Tibial nerve (tissue), 4 donors: Measurements from ENCODE around the gene GNB3. TPM values are rescaled to one million over a fixed set of nuclear protein-coding genes. Genes with fewer than 3 reads are reported as not detected.

ENCODE experiments used
- DNase-seq, 2 donors: peaks; one replicate each; pipeline ENCODE4 v3.0.0-alpha.2; 2019; ENCODE audit warnings: low spot score in 2 of 2
- H3K27ac ChIP-seq, 4 donors: fragments of 200-600 bp; sonication (generic) in 3 of 4; one replicate each; pipeline ENCODE4 v1.5.1; 2017 to 2019; ENCODE audit warnings: mild to moderate bottlenecking in 1 of 4
- H3K27me3 ChIP-seq, 2 donors: fragments of 200-600 bp; sonication (generic) in 1 of 2; one replicate each; pipeline versions ENCODE4 v1.5.1 to v1.6.0; 2017 to 2019
- H3K36me3 ChIP-seq, 3 donors: fragments of 200-600 bp; sonication (generic); one replicate each; pipeline ENCODE4 v1.5.1; 2018 to 2019
- H3K4me1 ChIP-seq, 4 donors: fragments of 200-600 bp; sonication (generic) in 3 of 4; one replicate each; pipeline ENCODE4 v1.5.1; 2017 to 2019
- H3K4me3 ChIP-seq, 4 donors: fragments of 200-600 bp; sonication (generic) in 3 of 4; one replicate each; pipeline ENCODE4 v1.5.1; 2017 to 2019; ENCODE audit warnings: mild to moderate bottlenecking in 1 of 4, moderate library complexity in 1 of 4
- H3K9me3 ChIP-seq, 4 donors: fragments of 200-600 bp; sonication (generic) in 3 of 4; one replicate each; pipeline ENCODE4 v1.5.1; 2017 to 2019
- CTCF ChIP-seq, 5 experiments: fragments of 200-600 bp in 3 of 5; fragments of 450-650 bp in 2 of 5; sonication (generic) in 3 of 5; IDR thresholded peaks; one replicate each; pipeline ENCODE4 v1.5.1; 2016 to 2019; ENCODE audit warnings: antibody characterized with exemption in 5 of 5, mild to moderate bottlenecking in 3 of 5, moderate library complexity in 2 of 5
- EP300 ChIP-seq, 2 donors: sonication (generic); formaldehyde crosslinking; IDR thresholded peaks; one replicate each; pipeline ENCODE4 v1.6.1; 2017; ENCODE audit warnings: antibody characterized with exemption in 2 of 2, mild to moderate bottlenecking in 1 of 2
- POLR2A ChIP-seq, 2 donors: fragments of 450-650 bp; IDR thresholded peaks; one replicate each; pipeline ENCODE4 v1.6.1; 2017; ENCODE audit warnings: antibody characterized with exemption in 2 of 2, mild to moderate bottlenecking in 2 of 2, moderate library complexity in 2 of 2
- WGBS, 2 donors: methylation state at CpG; one replicate each; pipeline ENCODE4 v1.1.5; 2018; 5-methylcytosine and 5-hydroxymethylcytosine counted together
- total RNA-seq, 4 donors: library from RNA; depleted of rRNA; stranded (reverse); fragments of >200 nt; gene quantifications; one replicate each; pipeline ENCODE4 v1.1.0, GENCODE V29; 2016

Gene GNB3
- total RNA-seq, 4 donors from 2014 or later, result 0.84 to 9.9 (median 5.6) TPM

DNA sequence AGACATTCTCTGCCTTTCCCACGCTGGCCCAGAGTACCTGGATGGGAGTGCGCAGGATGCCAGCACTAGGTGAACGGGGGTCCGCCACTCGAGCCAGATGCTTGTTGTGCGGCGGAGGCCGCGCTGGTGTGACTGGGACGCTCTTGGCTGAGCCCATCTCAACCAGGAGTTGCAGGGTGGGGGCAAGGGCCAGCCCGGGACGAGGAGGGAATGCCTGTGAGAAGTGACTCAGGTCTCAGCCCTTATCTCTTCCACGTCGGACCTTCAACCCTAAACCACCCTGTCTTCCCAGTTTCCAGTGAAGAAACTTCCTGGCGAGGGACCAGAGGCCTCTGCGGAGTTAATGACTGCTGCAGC lies 10.0 kb downstream of the GNB3 start:
- WGBS, 2 donors, result 29 to 36% methylated on average over 16 of the region's 16 CpGs
- Histone ChIP-seq H3K9me3 (no peaks in the 10 kb centered on the region), H3K36me3 (peaks cover 0 to 45% (median 0%) of the 10 kb centered on the region in 3 donors), H3K4me3 (peak overlapping the region; percentile 62 to 84 (median 67)), H3K27ac (peak overlapping the region in 3 of 4 donors; percentile 55 to 99 (median 94)), H3K4me1 (peaks cover 0 to 23% (median 14%) of the 10 kb centered on the region in 4 donors), H3K27me3 (no peaks in the 10 kb centered on the region)
- DNase-seq, result no peak
- TF ChIP-seq EP300 (IDR thresholded peaks at IDR 0.05), result no peak

DNA sequence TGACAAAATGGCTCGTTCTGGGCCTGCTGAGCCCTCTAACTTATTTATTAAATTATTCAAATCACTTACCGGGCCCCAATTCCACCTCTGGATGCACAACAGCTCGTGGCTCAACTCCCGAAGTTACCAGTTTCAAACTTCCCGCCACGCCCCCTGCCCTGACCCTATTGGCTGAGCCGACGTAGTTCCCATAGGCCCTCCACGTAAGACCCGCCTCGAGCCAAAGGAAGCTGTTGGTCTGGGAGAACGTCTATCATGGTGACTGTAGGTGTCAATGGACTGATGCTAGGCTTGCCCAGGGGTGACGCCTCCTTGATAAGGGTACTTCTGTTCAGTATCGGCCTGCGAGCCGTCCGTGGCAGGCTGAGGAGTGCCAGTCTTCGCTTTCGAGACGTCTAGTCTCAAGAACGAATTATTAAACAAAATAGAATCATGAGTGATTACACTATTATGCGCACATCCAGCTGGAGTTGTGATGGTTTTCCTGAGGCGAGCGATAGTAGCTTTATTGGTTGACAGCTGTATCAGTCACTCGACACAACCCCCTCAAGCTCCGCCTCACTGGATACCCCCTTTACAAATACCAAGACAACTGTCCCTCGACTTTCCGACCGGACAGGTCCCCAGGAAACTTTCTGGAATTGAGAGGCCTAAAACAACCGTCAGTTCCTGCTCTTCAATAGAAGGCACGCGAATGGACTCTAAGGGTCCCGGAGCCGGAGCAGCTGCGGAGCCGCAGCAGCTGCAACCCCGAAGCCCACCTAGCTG lies 10.6 kb downstream of the GNB3 start, which contains the start of gene CDCA3:
TSS of gene CDCA3 (minus strand) at position 134 of the 768 bp plus-strand sequence. CDS start 334 bp downstream, outside the sequence.
- Histone ChIP-seq H3K36me3 (peaks cover 0 to 45% (median 3%) of the 10 kb centered on the region in 3 donors), H3K9me3 (no peaks in the 10 kb centered on the region), H3K4me3 (peak within 1 kb of the TSS; percentile 62 to 84 (median 67)), H3K27ac (peak within 1 kb of the TSS; percentile 86 to 99 (median 94)), H3K27me3 (no peaks in the 10 kb centered on the region), H3K4me1 (peaks cover 0 to 23% (median 14%) of the 10 kb centered on the region in 4 donors)
- peak; percentile 90 to 96 for DNase-seq
- TF ChIP-seq CTCF (IDR thresholded peaks at IDR 0.05), result no peak
- peak; percentile 28 to 73 for TF ChIP-seq POLR2A (IDR thresholded peaks at IDR 0.05)
- TF ChIP-seq EP300 (IDR thresholded peaks at IDR 0.05), result peak in 1 of 2 donors; percentile 85
- 0 to 1% methylated on average over 34 of the region's 37 CpGs for WGBS, 2 donors

DNA sequence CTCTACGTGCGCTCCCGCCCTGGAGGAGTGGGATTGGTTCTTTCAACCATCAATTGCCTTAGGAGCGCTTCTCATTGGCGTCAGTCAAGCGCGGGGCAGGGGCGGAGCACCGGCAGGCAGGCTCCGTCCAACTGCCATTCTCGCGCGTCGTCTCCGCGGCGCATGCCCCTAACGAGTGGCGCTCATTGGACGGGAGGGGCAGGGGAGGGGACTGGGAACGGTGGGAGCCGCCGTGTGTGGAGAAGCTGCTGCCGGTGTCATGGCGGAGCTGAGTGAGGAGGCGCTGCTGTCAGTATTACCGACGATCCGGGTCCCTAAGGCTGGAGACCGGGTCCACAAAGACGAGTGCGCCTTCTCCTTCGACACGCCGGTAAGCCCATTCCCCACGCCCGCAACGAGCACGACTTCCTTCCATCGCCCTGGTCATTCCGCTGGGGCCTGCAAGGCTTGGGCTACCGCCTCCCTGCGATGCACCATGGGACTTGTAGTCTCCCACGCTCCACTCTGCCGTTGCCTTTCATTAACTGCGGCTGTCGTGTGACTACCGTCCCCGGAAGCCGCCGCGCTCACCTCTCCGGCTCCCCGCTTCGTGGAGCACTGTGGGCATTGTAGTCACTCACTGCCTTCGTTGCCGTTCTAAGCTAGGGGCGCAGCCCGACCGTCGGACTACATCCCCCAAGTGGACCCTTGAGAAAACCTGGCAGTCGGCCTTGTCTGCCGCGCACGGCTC lies 11.4 kb downstream of the GNB3 start, which contains the start of gene USP5:
TSS of gene USP5 (plus strand) at position 230 of the 730 bp plus-strand sequence. CDS start at position 260, 30 bp downstream.
- Histone ChIP-seq H3K4me1 (peaks cover 0 to 23% (median 14%) of the 10 kb centered on the region in 4 donors), H3K27ac (peak within 1 kb of the TSS; percentile 86 to 99 (median 94)), H3K9me3 (no peaks in the 10 kb centered on the region), H3K27me3 (no peaks in the 10 kb centered on the region), H3K4me3 (peak within 1 kb of the TSS; percentile 62 to 84 (median 67)), H3K36me3 (peaks cover 2 to 45% (median 5%) of the 10 kb centered on the region in 3 donors)
- 0 to 1% methylated on average over 23 to 55 of the region's 65 CpGs for WGBS, 2 donors
- peak; percentile 95 to 96 for DNase-seq
- TF ChIP-seq POLR2A (IDR thresholded peaks at IDR 0.05) (peak in 1 of 2 donors; percentile 58), CTCF (IDR thresholded peaks at IDR 0.05) (peak in 2 of 5 experiments; percentile 9 to 41), EP300 (IDR thresholded peaks at IDR 0.05) (peak; percentile 27 to 88)

- no peak for DNase-seq
- Histone ChIP-seq H3K9me3 (no peaks in the 10 kb centered on the region), H3K36me3 (peaks cover 2 to 45% (median 5%) of the 10 kb centered on the region in 3 donors), H3K27me3 (no peaks in the 10 kb centered on the region), H3K4me3 (peak overlapping the region; percentile 14 to 84 (median 66)), H3K27ac (peak overlapping the region; percentile 24 to 94 (median 63)), H3K4me1 (peaks cover 0 to 23% (median 14%) of the 10 kb centered on the region in 4 donors)
- 1 to 2% methylated on average over 18 of the region's 18 CpGs for WGBS, 2 donors
- TF ChIP-seq CTCF (IDR thresholded peaks at IDR 0.05) (no peak), POLR2A (IDR thresholded peaks at IDR 0.05) (no peak), EP300 (IDR thresholded peaks at IDR 0.05) (no peak)
Measured at GRCh38 chr12:6852651-6853354, 12.1 kb downstream of the GNB3 start.

DNA sequence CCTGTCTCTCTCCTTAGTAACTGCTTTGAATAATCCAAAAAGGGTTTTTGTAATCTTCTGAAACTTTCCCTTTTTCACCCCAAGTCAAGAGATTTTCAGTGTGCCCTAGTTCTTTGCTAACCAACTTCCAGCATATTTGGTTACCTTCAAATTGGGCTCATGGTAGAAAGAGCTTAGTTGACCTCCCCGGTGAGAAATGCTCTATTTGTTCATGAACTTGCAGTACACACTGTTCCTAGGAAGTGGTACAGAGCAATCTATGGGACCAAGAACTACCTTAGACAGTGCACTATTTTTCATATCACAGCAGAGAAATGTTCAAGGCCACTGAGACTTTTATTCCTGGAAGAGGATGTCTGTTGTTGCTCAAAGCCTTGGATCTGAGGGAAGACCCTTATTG lies 12.9 kb downstream of the GNB3 start:
- 76 to 81% methylated on average over 1 of the region's 1 CpG for WGBS, 2 donors
- Histone ChIP-seq H3K27ac (peak overlapping the region in 3 of 4 donors; percentile 24 to 94 (median 88)), H3K36me3 (peaks cover 2 to 46% (median 5%) of the 10 kb centered on the region in 3 donors), H3K9me3 (no peaks in the 10 kb centered on the region), H3K4me3 (no peak overlapping the region), H3K4me1 (peaks cover 0 to 23% (median 14%) of the 10 kb centered on the region in 4 donors), H3K27me3 (no peaks in the 10 kb centered on the region)
- TF ChIP-seq POLR2A (IDR thresholded peaks at IDR 0.05) (no peak), CTCF (IDR thresholded peaks at IDR 0.05) (no peak), EP300 (IDR thresholded peaks at IDR 0.05) (no peak)
- no peak for DNase-seq
